ENCODE measurements around the gene ANO9.
"Not testable (repeated sequence)": the region's sequence is repeated elsewhere in the genome, so short reads cannot be mapped to it uniquely, and the experiment has no call there.

The ANO9 gene

GRCh38 chr11:450809-451451, 9.1 kb upstream of the ANO9 start:
- peak; percentile 64 to 82 for DNase-seq

DNA sequence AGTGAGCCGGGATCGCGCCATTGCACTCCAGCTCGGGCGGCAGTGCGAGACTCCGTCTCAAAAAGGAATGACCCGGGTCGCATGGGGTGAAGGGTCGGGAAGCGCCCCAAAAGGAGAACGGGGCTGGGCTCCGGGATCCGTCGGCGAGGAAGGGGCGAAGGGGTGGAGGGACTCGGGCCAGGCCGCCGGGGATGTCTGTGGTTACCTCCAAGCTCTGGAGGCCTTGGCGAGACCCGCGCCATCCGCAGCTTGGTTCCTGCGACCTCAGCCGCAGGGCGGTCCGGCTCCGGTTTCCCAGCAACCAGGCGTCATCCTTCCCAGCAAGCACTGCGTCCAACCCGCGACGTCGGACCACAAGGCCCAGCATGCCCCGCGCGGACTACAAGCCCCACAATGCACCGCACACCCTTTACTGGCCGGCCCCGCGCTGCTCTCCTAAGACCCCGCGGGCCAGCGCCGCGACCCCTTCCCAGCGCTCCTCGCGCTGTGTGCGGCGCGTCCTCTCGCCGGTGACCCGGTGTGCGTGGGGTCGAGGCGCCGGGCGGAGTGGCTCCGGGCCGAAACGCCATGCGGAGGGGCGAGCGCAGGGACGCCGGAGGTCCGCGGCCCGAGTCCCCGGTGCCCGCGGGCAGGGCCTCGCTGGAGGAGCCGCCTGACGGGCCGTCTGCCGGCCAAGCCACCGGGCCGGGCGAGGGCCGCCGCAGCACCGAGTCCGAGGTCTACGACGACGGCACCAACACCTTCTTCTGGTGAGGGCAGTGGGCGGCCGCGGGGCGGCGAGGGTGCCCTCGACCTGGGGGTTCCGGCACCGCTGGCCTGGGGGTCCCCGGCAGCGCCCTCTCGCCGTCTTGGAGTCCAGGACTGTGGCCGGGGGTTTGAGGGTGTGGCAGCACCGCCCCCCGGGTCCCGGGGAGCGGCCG, 8.3 kb upstream of the ANO9 start, which contains the start of gene PTDSS2:
Gene PTDSS2, plus strand, starts transcription at position 391 of the 920 bp plus-strand sequence. Its CDS starts 177 bp downstream, at position 568.
- peak; percentile 91 to 93 for DNase-seq

DNA sequence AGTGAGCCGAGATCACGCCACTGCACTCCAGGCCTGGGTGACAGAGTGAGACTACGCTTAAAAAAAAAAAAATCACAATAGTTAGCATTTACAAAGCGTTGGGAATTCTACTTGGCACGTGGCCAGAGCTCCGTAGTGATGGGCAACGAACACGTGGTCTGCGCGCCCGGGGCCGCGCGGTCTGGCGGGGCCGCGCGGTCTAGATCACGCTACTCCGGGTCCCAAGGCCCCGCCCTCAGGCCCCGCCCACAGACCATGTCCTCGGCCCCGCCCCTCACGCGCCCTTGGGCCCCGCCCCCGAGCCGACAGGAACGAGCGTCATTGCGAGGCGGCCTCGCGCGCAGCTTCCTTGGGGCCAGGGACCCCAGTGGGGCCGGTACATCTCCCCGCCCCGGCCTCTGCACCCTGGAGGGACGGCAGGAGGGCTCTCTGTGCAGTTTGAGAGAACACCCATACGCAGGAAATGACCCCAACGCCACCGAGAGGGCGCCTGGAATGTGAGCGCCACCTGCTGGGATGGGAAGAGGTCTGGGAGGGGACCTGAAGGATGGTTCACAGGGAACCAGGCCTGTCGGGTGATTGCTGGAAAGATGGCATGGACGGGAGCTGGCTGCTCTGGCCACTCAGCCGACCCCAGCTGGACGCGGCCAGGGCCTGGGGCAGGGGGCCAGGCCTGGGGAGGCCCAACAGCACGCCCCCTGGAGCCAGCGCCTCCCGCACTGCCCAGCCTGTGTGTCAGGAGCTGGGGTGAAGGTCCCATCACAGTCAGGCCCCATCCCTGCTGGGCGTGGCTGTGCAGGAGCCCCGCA, 6.3 kb upstream of the ANO9 start:
- DNase-seq = peak; percentile 90 to 99

DNA sequence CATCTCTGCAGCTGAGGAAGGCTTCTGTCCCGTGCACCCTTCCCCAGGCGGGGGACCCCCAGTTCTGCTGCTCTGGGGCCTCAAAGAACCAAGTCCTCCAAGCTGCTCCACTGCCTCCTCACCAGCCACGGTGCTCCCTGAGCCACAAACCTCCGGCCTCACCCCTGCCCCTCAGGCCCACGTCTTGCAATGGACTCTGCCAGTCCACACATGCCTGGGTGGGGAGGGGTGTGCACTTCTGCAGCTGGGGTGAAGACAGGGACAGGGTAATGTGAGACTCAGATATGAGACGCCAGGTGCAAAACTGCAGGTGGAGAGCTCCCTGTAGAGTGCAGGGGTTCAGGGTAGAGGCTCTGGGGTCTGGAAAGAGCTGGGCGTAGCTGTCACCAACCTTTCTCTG, 5.1 kb upstream of the ANO9 start:
- DNase-seq = no peak

- no peak for DNase-seq
Observed at GRCh38 chr11:445765-446588, 4.2 kb upstream of the ANO9 start.

- DNase-seq = no peak
Observed at GRCh38 chr11:444396-445144, 2.8 kb upstream of the ANO9 start.

- no peak for DNase-seq
Observed at GRCh38 chr11:443542-444199, 1.9 kb upstream of the ANO9 start.

GRCh38 chr11:442611-443081, 835 bp upstream of the ANO9 start:
- DNase-seq = no peak

DNA sequence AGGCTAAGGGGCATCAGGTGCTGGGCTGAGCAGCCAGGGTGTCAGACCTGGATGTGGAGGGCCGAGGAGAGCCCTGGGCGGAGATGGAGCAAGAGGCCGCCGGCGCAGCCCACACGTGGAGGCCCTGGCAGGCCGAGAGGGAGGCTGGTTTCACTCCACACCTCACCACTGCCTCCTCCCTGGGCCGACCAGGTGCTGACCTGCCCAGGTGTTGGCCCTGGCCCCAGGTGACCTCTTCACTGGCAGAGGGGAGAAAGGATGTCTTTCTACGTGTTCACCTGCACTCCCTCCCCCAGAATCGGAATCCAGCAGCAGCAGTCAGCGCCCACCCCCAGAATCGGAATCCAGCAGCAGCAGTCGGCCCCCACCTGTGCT, 781 bp downstream of the ANO9 start:
- no peak for DNase-seq

DNA sequence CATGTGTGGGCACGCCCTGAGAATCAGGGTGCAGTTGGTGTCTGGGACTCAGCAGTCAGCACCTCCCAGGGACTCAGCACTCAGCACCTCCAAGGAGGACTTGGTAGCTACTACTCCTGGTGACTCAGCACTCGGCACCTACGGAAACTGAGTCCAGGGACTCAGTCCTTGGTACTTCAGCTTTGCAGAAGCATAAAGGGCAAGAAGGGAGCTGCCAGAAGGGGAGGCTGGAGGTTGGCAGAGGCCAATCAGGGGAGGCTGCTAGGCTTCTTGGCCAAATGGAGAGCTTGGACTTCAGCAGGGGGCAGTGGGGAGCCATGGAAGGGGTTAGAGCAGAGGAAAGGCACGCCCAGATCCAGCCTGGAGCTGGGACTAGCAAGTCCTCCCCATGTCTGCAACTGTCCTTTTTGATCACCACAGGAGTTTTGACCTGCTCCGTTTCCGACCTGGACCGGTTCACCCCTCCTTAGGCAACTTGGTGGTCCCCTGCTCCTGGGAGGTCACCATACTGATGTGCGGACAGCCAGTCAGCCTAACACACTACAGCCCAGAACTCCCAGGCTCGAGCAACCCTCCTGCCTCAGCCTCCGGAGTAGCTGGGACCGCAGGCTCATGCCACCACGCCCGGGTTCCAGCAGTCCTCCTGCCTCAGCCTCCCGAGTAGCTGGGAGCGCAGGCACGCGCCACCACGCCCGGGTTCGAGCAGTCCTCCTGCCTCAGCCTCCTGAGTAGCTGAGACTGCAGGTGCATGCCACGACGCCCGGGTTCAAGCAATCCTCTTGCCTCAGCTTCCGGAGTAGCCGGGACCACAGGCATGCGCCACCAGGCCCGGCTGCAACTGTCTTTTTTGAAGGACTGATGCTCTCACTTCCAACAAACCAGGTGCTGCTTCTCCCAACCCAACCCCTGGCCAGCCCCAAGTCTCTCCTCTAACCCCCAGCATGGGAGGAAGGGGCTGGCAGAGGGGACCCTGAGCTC, 1.5 kb downstream of the ANO9 start:
- no peak for DNase-seq

DNA sequence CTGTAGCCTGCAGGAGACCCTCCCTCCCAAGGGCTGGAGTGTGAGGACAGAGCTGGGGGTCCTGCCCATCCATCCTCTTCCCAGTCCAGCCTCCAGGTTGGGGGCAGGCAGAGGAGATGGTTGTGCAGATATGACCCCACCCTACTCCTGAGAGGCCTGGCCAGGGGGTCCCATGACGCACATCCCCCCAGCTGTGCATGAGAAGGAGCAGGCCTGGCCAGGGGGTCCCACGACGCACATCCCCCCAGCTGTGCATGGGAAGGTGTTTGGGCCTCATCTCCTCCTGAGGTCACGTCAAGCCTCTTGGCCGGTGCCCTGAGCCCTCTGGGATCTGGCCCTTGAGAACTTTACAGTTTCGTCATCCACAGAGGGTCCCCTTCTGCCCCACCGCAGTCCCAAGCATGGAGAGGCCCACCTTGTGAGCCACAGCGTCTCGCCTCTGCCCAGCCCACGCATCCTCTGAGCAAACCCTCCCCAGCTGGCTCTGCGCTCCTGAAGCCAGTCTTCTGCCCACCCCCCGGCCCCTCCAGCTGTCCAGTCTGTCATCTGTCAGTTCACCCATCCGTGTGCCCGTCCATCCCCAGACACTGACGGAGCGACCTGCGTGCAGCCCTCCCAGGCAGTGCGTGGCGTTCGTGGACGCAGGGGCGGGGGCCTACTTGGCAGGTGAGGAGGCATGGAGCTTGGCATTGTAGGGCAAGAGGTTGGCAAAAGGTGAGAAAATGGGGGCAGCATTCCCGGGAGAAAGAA, 2.3 kb downstream of the ANO9 start:
- no peak for DNase-seq

DNA sequence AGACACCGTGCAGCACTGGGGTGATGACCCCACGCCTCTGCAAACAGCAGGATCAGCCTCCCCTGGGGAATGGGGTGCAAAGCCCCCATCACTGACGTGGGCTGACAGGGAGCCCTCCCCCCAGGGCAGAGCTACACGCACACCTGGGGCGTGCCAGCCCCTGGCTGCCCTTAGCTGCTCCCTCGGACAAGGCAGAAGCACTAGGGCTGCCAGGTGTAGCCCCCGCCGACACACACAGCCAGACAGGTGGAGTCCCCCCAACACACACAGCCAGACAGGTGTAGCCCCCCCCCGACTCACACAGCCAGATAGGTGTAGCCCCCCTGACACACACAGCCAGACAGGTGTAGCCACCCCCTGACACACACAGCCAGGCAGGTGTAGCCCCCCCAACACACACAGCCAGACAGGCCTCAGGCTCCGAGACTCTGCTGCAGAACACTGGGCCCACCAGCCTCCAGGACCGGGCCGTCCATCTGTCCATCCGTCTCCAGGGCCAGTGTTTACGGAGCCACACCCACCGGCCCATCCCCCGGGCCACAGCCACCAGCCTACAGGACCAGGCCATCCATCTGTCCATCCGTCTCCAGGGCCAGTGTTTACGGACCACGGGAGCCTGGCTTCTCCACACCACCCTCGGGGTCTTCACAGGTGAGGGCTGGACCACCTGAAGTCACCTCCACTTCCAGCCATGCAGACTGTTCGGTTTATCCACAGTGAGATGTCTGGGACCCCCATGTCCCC, 3.5 kb downstream of the ANO9 start:
- DNase-seq = no peak

DNA sequence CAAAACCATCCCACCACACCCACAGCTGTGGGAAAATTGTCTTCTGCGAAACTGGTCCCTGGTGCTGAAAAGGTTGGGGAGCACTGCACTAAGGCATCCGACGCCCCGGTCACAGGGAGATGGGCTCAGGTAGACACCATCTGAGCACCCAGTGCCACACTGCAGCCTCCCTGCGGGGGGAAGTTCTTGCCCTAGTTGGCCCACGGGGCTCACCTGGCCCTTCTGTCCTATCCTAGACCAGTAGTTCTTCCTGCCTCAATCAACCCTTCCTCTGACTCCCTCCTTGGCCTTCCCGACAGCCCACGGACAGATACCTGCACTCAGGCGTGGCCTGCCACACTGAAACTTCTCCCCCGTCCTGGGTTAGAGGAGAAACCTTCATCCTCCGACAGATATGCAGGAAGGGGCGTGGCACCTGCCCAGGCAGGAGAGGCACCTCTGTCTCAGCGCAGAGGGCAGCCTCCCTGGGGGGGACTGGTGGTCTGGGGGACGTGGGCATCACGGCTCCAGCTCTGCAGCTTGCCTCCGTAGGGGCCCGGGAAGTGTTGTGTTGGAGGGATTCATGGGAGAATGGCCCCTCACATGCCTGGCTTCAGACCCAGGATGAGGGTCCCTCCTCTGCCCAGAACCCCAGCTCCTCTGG, 4.5 kb downstream of the ANO9 start:
- DNase-seq = no peak

DNA sequence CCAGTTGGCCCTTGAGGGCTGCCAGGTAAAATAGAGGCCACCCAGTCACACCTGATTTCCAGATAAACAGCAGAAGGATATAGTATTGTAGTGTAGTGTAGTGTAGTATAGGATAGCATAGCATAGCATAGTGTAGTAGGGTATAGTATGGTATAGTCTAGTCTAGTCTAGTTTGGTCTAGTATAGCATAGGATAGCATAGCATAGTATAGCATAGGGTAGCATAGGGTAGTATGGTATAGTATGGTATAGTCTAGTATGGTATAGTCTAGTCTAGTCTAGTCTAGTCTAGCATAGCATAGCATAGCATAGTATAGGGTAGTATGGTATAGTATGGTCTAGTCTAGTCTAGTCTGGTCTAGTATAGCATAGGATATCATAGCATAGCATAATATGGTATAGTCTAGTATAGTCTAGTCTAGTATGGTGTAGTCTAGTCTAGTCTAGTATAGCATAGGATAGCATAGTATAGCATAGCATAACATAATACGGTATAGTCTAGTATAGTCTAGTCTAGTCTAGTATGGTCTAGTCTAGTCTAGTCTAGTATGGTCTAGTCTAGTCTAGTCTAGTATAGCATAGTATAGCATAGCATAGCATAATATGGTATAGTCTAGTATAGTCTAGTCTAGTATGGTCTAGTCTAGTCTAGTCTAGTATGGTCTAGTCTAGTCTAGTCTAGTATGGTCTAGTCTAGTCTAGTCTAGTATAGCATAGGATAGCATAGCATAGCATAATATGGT, 6.6 kb downstream of the ANO9 start:
- not testable (repeated sequence) for DNase-seq

DNA sequence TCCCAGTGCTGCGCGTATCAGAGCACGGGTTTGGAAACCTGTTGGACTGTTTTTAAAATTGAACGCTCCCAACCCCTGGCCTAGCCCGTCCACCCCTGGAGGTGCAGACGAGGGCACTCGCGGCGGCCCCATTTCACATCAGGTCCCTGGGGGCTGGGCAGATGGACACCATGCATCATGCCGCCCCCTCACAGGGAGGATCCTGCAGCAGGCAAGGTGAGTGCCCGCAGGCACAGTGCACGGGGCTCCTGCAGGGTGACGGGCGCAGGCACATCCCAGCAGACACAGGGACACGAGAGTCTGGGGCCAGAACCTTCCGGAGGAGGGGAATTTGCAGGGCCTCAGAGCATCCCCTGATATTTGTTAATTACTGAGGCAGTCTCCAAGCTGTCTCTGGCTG, 7.3 kb downstream of the ANO9 start:
- DNase-seq = no peak

- DNase-seq = no peak
Observed at GRCh38 chr11:433641-434040, 8.2 kb downstream of the ANO9 start.

DNA sequence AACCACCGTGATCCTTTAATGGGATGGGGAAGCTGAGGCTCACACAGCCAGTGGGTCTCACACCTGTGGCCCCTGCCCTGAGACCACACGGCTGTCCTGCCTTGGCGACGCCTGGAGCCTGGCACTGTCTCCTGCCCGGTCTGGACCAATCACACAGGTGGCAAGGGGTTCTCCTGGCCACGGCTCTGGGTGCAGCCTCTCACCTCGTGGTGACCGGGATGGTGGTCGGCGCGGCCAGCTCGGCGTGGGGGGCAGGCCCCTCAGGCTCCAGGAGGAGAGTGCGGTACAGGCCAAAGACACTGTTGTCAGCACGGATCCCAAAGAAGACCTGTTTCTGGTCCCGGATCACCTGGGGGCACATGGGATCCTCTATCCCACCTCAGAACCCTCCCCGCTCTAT, 8.7 kb downstream of the ANO9 start:
- no peak for DNase-seq

All from stimulated activated CD4-positive, alpha-beta T cell treated with anti-CD3 and anti-CD28 coated beads, Interleukin-4, amount 100 ng/mL, for 4 hours (primary cell).